ENCODE results near the gene UBIAD1.
A peak's percentile ranks its signal among the peaks of the same experiment; 100 is the strongest.
"Not testable (repeated sequence)": the region's sequence is repeated elsewhere in the genome, so short reads cannot be mapped to it uniquely, and the experiment has no call there.

Gene UBIAD1

DNA sequence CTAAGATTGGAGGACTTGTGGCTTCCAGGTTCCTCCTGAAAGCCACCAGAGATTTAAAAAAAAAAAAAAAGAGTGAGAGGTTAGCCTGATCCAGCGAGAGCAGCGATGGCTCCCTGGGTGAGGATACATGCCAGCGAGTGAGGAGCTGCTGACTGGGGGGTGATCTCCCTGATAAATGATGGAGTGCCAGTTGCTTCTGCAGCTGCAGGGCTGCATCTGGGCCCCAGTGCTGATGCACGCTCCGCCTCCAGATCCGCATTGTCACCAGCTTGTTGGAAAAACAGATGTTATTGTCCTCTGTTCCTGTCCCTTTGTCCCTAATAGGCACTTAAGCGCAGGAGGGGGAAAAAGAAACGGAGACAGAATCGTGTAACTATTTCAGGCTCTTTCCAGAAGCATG, 28.6 kb downstream of the UBIAD1 start:
- Histone ChIP-seq H3K4me3 (ENCODE audit: low read depth, low read length) (no peak overlapping the region), H3K9me3 (no peaks in the 10 kb centered on the region), H3K36me3 (no peaks in the 10 kb centered on the region), H3K27me3 (no peaks in the 10 kb centered on the region), H3K4me1 (no peaks in the 10 kb centered on the region)
- no peak for TF ChIP-seq CTCF (IDR thresholded peaks at IDR 0.05; ENCODE audit: low read depth, low read length)
- DNase-seq = peak; percentile 69

DNA sequence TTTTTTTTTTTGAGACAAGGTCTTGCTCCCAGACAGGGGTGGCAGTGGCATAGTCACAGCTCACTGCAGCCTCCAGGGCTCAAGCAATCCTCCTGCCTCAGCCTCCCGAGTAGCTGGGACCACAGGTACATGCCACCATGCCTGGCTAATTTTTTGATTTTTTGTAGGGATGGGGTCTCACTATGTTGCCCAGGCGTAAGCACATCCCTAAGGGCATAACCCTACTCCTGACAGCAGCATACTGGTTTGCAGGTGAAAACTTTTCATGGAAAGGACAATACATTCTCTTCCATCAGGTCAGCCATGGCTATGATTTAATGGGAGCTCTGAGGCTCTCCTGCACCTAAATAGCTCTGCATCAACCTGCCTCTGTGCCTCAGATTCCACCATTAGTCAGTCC, 29.4 kb downstream of the UBIAD1 start:
- Histone ChIP-seq H3K4me1 (no peaks in the 10 kb centered on the region), H3K36me3 (no peaks in the 10 kb centered on the region), H3K9me3 (no peaks in the 10 kb centered on the region), H3K4me3 (ENCODE audit: low read depth, low read length) (no peak overlapping the region), H3K27me3 (no peaks in the 10 kb centered on the region)
- TF ChIP-seq CTCF (IDR thresholded peaks at IDR 0.05; ENCODE audit: low read depth, low read length) = no peak
- DNase-seq = no peak

DNA sequence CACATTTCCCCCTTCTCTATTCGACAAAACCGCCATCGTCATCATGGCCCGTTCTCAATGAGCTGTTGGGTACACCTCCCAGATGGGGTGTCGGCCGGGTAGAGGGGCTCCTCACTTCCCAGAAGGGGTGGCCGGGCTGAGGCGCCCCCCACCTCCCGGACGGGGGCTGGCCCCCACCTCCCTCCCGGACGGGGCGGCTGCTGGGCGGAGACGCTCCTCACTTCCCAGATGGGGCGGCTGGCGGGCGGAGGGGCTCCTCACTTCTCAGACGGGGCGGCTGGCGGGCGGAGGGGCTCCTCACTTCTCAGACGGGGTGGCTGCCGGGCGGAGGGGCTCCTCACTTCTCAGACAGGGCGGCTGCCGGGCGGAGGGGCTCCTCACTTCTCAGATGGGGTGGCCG, 32.5 kb downstream of the UBIAD1 start:
- H3K4me1 ChIP-seq; H3K36me3 ChIP-seq; H3K9me3 ChIP-seq; H3K27me3 ChIP-seq; H3K4me3 ChIP-seq (ENCODE audit: low read depth, low read length); DNase-seq: not testable (repeated sequence)

- no peak for DNase-seq
- Histone ChIP-seq H3K36me3 (no peaks in the 10 kb centered on the region), H3K27me3 (no peaks in the 10 kb centered on the region), H3K4me3 (ENCODE audit: low read depth, low read length) (no peak overlapping the region), H3K9me3 (no peaks in the 10 kb centered on the region), H3K4me1 (no peaks in the 10 kb centered on the region)
- TF ChIP-seq CTCF (IDR thresholded peaks at IDR 0.05; ENCODE audit: low read depth, low read length) = no peak
Measured at GRCh38 chr1:11307852-11308251, 34.9 kb downstream of the UBIAD1 start.

- no peaks in the 10 kb centered on the region for H3K27me3 ChIP-seq
- DNase-seq = no peak
- H3K36me3 ChIP-seq = no peaks in the 10 kb centered on the region
- H3K4me3 ChIP-seq (ENCODE audit: low read depth, low read length) = no peak overlapping the region
- TF ChIP-seq CTCF (IDR thresholded peaks at IDR 0.05; ENCODE audit: low read depth, low read length) = no peak
- H3K9me3 ChIP-seq = no peaks in the 10 kb centered on the region
- no peaks in the 10 kb centered on the region for H3K4me1 ChIP-seq
Measured at GRCh38 chr1:11308699-11309224, 35.8 kb downstream of the UBIAD1 start.

- no peaks in the 10 kb centered on the region for H3K4me1 ChIP-seq
- no peaks in the 10 kb centered on the region for H3K27me3 ChIP-seq
- H3K4me3 ChIP-seq (ENCODE audit: low read depth, low read length) = no peak overlapping the region
- no peaks in the 10 kb centered on the region for H3K9me3 ChIP-seq
- TF ChIP-seq CTCF (IDR thresholded peaks at IDR 0.05; ENCODE audit: low read depth, low read length) = no peak
- DNase-seq = no peak
- H3K36me3 ChIP-seq = no peaks in the 10 kb centered on the region
Measured at GRCh38 chr1:11309385-11309784, 36.4 kb downstream of the UBIAD1 start.
